ENCODE results near the gene LAMB1. TPM values are rescaled to one million over a fixed set of nuclear protein-coding genes. Genes with fewer than 3 reads are reported as not detected.
"Not testable (repeated sequence)": the region's sequence is repeated elsewhere in the genome, so short reads cannot be mapped to it uniquely, and the experiment has no call there.

The LAMB1 gene
- polyA plus RNA-seq, 1 experiment = 204 TPM

DNA sequence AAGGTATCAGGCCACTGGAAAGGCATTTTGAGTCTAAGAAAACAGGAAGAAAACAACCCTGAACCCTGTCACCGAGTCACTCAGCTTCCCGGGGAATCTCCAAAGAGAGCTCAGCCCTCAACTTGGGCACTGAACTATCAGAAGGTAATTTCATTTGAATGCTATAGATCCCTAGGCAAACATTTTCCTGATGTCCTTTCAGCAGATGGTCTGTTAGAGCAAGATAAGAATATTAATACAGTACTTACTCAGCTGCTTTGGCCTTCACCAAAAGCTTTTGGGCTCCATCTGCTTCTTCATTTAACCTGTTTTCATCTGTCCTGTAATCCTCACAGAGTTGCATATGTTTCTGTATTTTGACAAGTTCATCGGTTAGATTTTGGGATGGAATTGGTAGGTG, 34.2 kb upstream of the LAMB1 start:
- ChIA-PET CTCF (no interaction called here), POLR2A (no interaction called here)
- DNase-seq (ENCODE audit: low read depth) = no peak
- Histone ChIP-seq H3K36me3 (ENCODE audit: control insufficient read depth, insufficient read depth, low read length) (no peaks in the 10 kb centered on the region), H3K4me3 (ENCODE audit: low read depth, low read length) (no peak overlapping the region), H3K27me3 (ENCODE audit: control insufficient read depth, insufficient read depth, low read length) (no peaks in the 10 kb centered on the region)
- no peak for TF ChIP-seq CTCF (IDR thresholded peaks at IDR 0.05; ENCODE audit: insufficient read depth, low read depth, low read length)

DNA sequence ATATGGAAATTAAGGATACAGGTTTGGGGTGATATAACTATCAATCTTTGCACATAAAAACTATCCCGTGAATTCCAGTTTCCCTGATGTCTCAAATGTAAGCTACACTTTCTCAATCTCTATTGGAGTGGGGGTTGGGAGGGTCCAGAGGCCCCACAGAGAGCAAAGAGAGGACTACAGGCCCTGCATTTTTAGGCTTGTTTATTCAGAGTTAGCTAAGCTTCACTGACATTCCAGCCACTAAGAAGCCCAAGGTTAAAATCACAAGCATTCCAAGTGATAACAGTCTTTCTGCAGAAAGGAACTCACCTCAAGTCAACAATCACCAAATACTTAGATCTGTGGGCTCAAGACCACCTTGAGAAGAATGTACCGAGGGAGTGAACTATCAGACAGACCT, 31.6 kb upstream of the LAMB1 start:
- Histone ChIP-seq H3K27me3 (ENCODE audit: control insufficient read depth, insufficient read depth, low read length) (no peaks in the 10 kb centered on the region), H3K36me3 (ENCODE audit: control insufficient read depth, insufficient read depth, low read length) (no peaks in the 10 kb centered on the region), H3K4me3 (ENCODE audit: low read depth, low read length) (no peak overlapping the region)
- ChIA-PET CTCF (no interaction called here), POLR2A (no interaction called here)
- no peak for DNase-seq (ENCODE audit: low read depth)
- no peak for TF ChIP-seq CTCF (IDR thresholded peaks at IDR 0.05; ENCODE audit: insufficient read depth, low read depth, low read length)

DNA sequence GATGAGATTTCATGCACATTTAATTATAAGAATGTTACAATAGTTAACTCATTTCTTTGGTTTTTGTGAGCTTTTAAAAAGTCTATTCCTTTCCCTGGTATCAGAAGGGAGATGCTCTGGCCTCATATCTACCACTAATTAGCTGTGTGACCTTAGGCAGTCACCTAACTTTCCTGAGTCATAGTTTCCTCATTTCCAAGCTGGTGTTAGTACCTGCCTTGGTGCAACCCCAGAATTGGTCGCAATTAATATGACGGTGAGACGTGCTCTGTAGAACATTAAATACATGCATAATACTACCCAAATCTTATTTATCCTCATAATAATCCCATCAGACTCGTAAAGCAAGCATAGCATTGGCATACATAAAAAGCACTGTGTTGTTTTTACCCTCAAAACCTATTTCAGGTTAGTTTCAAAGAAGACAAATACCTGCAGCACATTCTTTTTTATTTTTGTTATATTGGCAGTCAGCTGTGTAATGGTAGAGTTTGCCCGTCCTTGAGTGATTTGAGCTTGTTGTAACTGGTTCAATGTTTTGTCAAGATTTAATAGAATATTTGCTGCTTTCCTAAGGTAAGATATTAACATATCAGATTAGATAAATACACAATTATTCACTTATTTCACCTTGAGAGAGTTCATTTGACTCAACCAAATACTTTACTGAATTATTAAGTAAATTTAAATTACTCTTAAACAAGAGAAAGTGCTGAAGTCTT, 31.0 kb upstream of the LAMB1 start:
- ChIA-PET POLR2A (no interaction called here), CTCF (interaction anchor here (1.0 to 1.5 kb wide), 3 partner anchors 17 to 31 kb away, joined by 3 to 4 read pairs (median 4); no protein-coding TSS in a partner anchor)
- no peak for DNase-seq (ENCODE audit: low read depth)
- H3K4me3 ChIP-seq (ENCODE audit: low read depth, low read length) = no peak overlapping the region
- H3K27me3 ChIP-seq (ENCODE audit: control insufficient read depth, insufficient read depth, low read length) = no peaks in the 10 kb centered on the region
- no peaks in the 10 kb centered on the region for H3K36me3 ChIP-seq (ENCODE audit: control insufficient read depth, insufficient read depth, low read length)
- TF ChIP-seq CTCF (IDR thresholded peaks at IDR 0.05; ENCODE audit: insufficient read depth, low read depth, low read length) = no peak

- H3K27me3 ChIP-seq (ENCODE audit: control insufficient read depth, insufficient read depth, low read length); DNase-seq (ENCODE audit: low read depth); H3K4me3 ChIP-seq (ENCODE audit: low read depth, low read length); H3K36me3 ChIP-seq (ENCODE audit: control insufficient read depth, insufficient read depth, low read length); POLR2A ChIA-PET: not testable (repeated sequence)
- CTCF ChIA-PET = interaction anchor here (1.0 to 1.5 kb wide), 4 partner anchors 12 to 32 kb away, joined by 3 to 4 read pairs (median 4); no protein-coding TSS in a partner anchor
These were observed 30.3 kb upstream of the LAMB1 start for GRCh38 chr7:108033309-108033708.

DNA sequence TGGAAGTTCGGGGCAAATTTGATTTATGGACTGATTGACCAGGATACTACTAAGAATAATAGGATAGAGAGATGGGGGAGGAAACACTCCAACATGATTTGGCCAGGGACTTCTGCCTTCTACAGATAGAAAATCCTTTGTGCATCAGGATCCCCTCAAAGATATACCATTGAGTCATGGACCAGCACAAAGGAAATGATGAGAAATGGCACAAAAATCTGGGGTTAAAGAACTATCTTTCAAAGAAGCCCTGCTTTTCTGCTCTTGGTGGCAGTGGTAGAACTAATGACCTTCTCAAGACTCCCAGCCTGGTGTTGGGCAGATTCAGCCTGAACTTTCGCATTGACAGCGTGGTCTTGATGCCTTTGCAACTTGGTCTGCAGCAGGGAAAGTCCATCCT, 27.6 kb upstream of the LAMB1 start:
- H3K36me3 ChIP-seq (ENCODE audit: control insufficient read depth, insufficient read depth, low read length) = no peaks in the 10 kb centered on the region
- no peak for DNase-seq (ENCODE audit: low read depth)
- POLR2A ChIA-PET = no interaction called here
- CTCF ChIA-PET = no interaction called here
- TF ChIP-seq CTCF (IDR thresholded peaks at IDR 0.05; ENCODE audit: insufficient read depth, low read depth, low read length) = no peak
- no peaks in the 10 kb centered on the region for H3K27me3 ChIP-seq (ENCODE audit: control insufficient read depth, insufficient read depth, low read length)
- H3K4me3 ChIP-seq (ENCODE audit: low read depth, low read length) = no peak overlapping the region

- Histone ChIP-seq H3K36me3 (ENCODE audit: control insufficient read depth, insufficient read depth, low read length) (no peaks in the 10 kb centered on the region), H3K4me3 (ENCODE audit: low read depth, low read length) (no peak overlapping the region), H3K27me3 (ENCODE audit: control insufficient read depth, insufficient read depth, low read length) (no peaks in the 10 kb centered on the region)
- no peak for DNase-seq (ENCODE audit: low read depth)
- POLR2A ChIA-PET = no interaction called here
- no peak for TF ChIP-seq CTCF (IDR thresholded peaks at IDR 0.05; ENCODE audit: insufficient read depth, low read depth, low read length)
- CTCF ChIA-PET = no interaction called here
These were observed 26.1 kb upstream of the LAMB1 start for GRCh38 chr7:108029034-108029433.

Data from BJ (cell line).